Endodermal cell (in vitro differentiated cells): ENCODE measurements around the gene PRUNE1. TPM values are rescaled to one million over a fixed set of nuclear protein-coding genes. Genes with fewer than 3 reads are reported as not detected.

Source experiments
- DNase-seq: peaks from one replicate; pipeline ENCODE4 v3.0.0-alpha.2; 2017
- H3K27ac ChIP-seq: 2 replicates; pipeline ENCODE4 v1.5.1; 2013; ENCODE audit warnings: mild to moderate bottlenecking, low read depth, low read length, moderate library complexity
- H3K27me3 ChIP-seq: 2 replicates; pipeline ENCODE4 v1.6.1; 2013; ENCODE audit warnings: mild to moderate bottlenecking, low read length, moderate library complexity; ENCODE audit not compliant: insufficient read depth, control insufficient read depth, poor library complexity, severe bottlenecking
- H3K36me3 ChIP-seq: 2 replicates; pipeline ENCODE4 v1.7.0; 2013; ENCODE audit warnings: mild to moderate bottlenecking, low read length, moderate library complexity; ENCODE audit not compliant: control insufficient read depth, insufficient read depth
- H3K4me1 ChIP-seq: one replicate; pipeline ENCODE4 v1.7.0; 2013; ENCODE audit warnings: low read length; ENCODE audit not compliant: control insufficient read depth, insufficient read depth
- H3K4me3 ChIP-seq: 2 replicates; pipeline ENCODE4 v1.5.1; 2013; ENCODE audit warnings: mild to moderate bottlenecking, low read length, moderate library complexity
- H3K9ac ChIP-seq: 2 replicates; pipeline ENCODE4 v1.6.1; 2013; ENCODE audit warnings: mild to moderate bottlenecking, low read length, moderate library complexity; ENCODE audit not compliant: poor library complexity, severe bottlenecking; ENCODE audit errors: extremely low read depth
- H3K9me3 ChIP-seq: 2 replicates; pipeline ENCODE4 v1.6.1; 2013; ENCODE audit warnings: mild to moderate bottlenecking, low read length, moderate library complexity; ENCODE audit not compliant: control insufficient read depth
- H3K27ac Mint-ChIP-seq: 2 replicates; pipeline ENCODE4 v1.8.0; 2020; ENCODE audit warnings: mixed read lengths
- H3K27me3 Mint-ChIP-seq: 2 replicates; pipeline ENCODE4 v1.8.0; 2021; ENCODE audit warnings: mild to moderate bottlenecking, mixed read lengths; ENCODE audit not compliant: insufficient read depth
- H3K36me3 Mint-ChIP-seq: 2 replicates; pipeline ENCODE4 v1.8.0; 2020; ENCODE audit warnings: low read depth, mixed read lengths
- H3K4me1 Mint-ChIP-seq: 2 replicates; pipeline ENCODE4 v1.8.0; 2020; ENCODE audit warnings: mixed read lengths
- H3K4me3 Mint-ChIP-seq: 2 replicates; pipeline ENCODE4 v1.8.0; 2020; ENCODE audit warnings: mild to moderate bottlenecking, moderate library complexity, mixed read lengths
- H3K9me3 Mint-ChIP-seq: 2 replicates; pipeline ENCODE4 v1.8.0; 2020; ENCODE audit warnings: mild to moderate bottlenecking, mixed read lengths
- CTCF ChIP-seq: fragments of 200-600 bp; sonication (generic); conservative IDR thresholded peaks from 2 replicates; pipeline ENCODE4 v1.5.0; 2021; ENCODE audit warnings: antibody characterized with exemption, mild to moderate bottlenecking
- WGBS, 2 experiments: methylation state at CpG; one replicate each; pipeline versions ENCODE4 v1.1.5 to v1.1.7; 2013; ENCODE audit warnings: missing lambda C conversion rate in 2 of 2, mixed read lengths in 1 of 2; ENCODE audit not compliant: insufficient coverage in 1 of 2, insufficient read length in 1 of 2; 5-methylcytosine and 5-hydroxymethylcytosine counted together
- total RNA-seq, 2 donors: library from RNA; stranded (reverse); fragmentation: NEBNext Ultra II Directional in 1 of 2; extraction: Animal tissue kit (Norgen Biotek cat#: 25700) in 1 of 2; gene quantifications; 2 replicates in 1 of 2; 3 replicates in 1 of 2; pipeline ENCODE4 v1.2.1, GENCODE V29; 2021

The PRUNE1 gene
- total RNA-seq, 2 donors from 2014 or later = 23.8 to 29.3 TPM

- Histone ChIP-seq H3K9ac (no peak overlapping the region), H3K9me3 (no peaks in the 10 kb centered on the region), H3K27me3 (no peaks in the 10 kb centered on the region), H3K27ac (no peak overlapping the region), H3K36me3 (no peaks in the 10 kb centered on the region), H3K4me3 (no peak overlapping the region), H3K4me1 (peaks cover 2% of the 10 kb centered on the region)
- H3K27ac Mint-ChIP-seq = no peak overlapping the region
- no peaks in the 10 kb centered on the region for H3K36me3 Mint-ChIP-seq
- no peaks in the 10 kb centered on the region for H3K27me3 Mint-ChIP-seq
- WGBS, 2 experiments = 80 to 88% methylated on average over 1 to 2 of the region's 2 CpGs
- TF ChIP-seq CTCF = no peak
- no peak for DNase-seq
- H3K4me1 Mint-ChIP-seq = peaks cover 9% of the 10 kb centered on the region
- H3K9me3 Mint-ChIP-seq = no peaks in the 10 kb centered on the region
- no peak overlapping the region for H3K4me3 Mint-ChIP-seq
Observed at GRCh38 chr1:150999926-151000325, 8.3 kb upstream of the PRUNE1 start.

GRCh38 chr1:151000408-151000807 is 7.8 kb upstream of the PRUNE1 start:
- Mint-ChIP-seq H3K27me3 (no peaks in the 10 kb centered on the region), H3K27ac (no peak overlapping the region), H3K4me3 (no peak overlapping the region), H3K36me3 (no peaks in the 10 kb centered on the region), H3K4me1 (peaks cover 9% of the 10 kb centered on the region), H3K9me3 (no peaks in the 10 kb centered on the region)
- no peak overlapping the region for H3K27ac ChIP-seq
- no peak for TF ChIP-seq CTCF
- H3K9ac ChIP-seq = no peak overlapping the region
- WGBS, 2 experiments = 95 to 100% methylated on average over 3 of the region's 3 CpGs
- H3K27me3 ChIP-seq = no peaks in the 10 kb centered on the region
- H3K4me1 ChIP-seq = peaks cover 2% of the 10 kb centered on the region
- no peaks in the 10 kb centered on the region for H3K9me3 ChIP-seq
- no peaks in the 10 kb centered on the region for H3K36me3 ChIP-seq
- no peak overlapping the region for H3K4me3 ChIP-seq
- DNase-seq = no peak

GRCh38 chr1:151001602-151002001 is 6.6 kb upstream of the PRUNE1 start:
- Histone ChIP-seq H3K36me3 (no peaks in the 10 kb centered on the region), H3K9ac (no peak overlapping the region), H3K4me1 (no peaks in the 10 kb centered on the region), H3K4me3 (no peak overlapping the region), H3K27ac (no peak overlapping the region), H3K9me3 (no peaks in the 10 kb centered on the region), H3K27me3 (no peaks in the 10 kb centered on the region)
- H3K36me3 Mint-ChIP-seq = no peaks in the 10 kb centered on the region
- WGBS, 2 experiments = 91 to 98% methylated on average over 4 of the region's 4 CpGs
- H3K27me3 Mint-ChIP-seq = no peaks in the 10 kb centered on the region
- no peak for TF ChIP-seq CTCF
- no peak overlapping the region for H3K27ac Mint-ChIP-seq
- DNase-seq = no peak
- no peak overlapping the region for H3K4me3 Mint-ChIP-seq
- no peaks in the 10 kb centered on the region for H3K9me3 Mint-ChIP-seq
- H3K4me1 Mint-ChIP-seq = peaks cover 16% of the 10 kb centered on the region
